ENCODE data around the gene ELL.
"Not testable (repeated sequence)": the region's sequence is repeated elsewhere in the genome, so short reads cannot be mapped to it uniquely, and the experiment has no call there.

GRCh38 chr19:18540200-18540599 is 18.3 kb upstream of the ELL start:
- not testable (repeated sequence) for TF ChIP-seq CTCF (IDR thresholded peaks at IDR 0.05; ENCODE audit: insufficient read depth, low read length); POLR2AphosphoS5 (IDR thresholded peaks at IDR 0.05; ENCODE audit: low read depth)

All from HL-60 (cell line).